Stimulated activated CD4-positive, alpha-beta T cell treated with anti-CD3 and anti-CD28 coated beads, TNF-alpha, amount 100 ng/mL, for 1 hour (primary cell): ENCODE measurements around the gene RAD50.
"Not testable (repeated sequence)": the region's sequence is repeated elsewhere in the genome, so short reads cannot be mapped to it uniquely, and the experiment has no call there.

ENCODE experiments used
- DNase-seq, 3 donors: peaks; one replicate each; pipeline ENCODE4 v3.0.0-alpha.2; 2020; ENCODE audit warnings: low read depth in 3 of 3, low spot score in 1 of 3

RAD50 gene

GRCh38 chr5:132629230-132629944 is 72.6 kb downstream of the RAD50 start:
- DNase-seq = no peak

GRCh38 chr5:132633587-132633986 is 76.8 kb downstream of the RAD50 start:
- DNase-seq = not testable (repeated sequence)

DNA sequence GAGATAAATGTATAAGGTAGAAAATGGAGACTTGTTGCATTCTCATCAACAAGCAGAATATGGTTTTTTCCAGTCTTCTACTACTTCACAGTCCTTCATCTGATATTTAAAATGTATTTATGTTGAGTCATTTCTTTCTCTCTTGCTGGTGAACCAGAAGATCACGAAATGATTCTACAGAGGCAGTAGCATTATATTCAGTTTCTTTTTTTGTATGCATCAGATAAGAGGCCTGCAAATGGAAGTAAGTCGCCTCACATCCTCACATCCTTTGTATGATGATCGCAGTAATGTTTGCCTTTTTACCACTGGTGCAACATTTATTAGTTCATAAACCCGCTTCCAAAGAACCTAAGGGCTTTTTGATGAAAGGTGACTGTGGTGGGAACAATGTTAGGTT is 79.1 kb downstream of the RAD50 start:
- no peak for DNase-seq

GRCh38 chr5:132637241-132637640 is 80.5 kb downstream of the RAD50 start:
- DNase-seq = no peak

DNA sequence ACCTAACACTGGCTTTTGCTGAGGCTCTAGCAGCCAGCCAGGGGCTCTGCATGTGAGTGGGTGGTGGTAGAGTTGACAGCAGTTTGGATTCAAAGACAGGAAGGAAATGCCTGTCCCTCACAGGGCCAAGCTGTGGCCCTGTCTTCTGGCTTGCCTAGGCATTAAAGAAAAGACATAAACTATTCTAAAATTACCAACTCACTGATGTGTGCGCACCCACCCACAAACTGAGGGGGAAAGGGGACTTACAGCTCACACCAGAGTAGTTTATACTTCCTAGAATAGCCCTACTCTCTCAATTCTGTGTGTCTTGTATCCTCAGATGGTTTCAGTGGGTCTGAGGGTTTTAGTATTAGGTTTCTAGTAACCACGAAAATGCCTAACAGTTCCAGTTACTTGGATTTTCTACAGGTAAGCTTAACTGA is 82.9 kb downstream of the RAD50 start:
- DNase-seq = no peak

DNA sequence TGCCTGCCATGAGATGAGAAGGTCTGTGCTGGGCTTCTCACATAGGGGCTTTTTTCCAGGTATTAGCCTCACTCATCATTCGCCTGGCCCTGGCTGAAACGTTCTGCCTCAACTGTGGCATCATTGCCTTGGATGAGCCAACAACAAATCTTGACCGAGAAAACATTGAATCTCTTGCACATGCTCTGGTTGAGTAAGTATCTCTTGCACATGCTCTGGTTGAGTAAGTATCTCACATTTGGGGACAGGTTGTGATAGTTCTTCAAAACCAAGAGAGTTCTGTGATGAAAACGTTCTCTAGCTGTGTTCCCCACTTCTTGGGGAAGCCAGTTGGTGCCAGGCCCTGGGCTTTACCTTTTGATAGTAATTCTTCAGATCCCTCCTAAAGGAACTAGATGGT is 83.8 kb downstream of the RAD50 start:
- DNase-seq = no peak

DNA sequence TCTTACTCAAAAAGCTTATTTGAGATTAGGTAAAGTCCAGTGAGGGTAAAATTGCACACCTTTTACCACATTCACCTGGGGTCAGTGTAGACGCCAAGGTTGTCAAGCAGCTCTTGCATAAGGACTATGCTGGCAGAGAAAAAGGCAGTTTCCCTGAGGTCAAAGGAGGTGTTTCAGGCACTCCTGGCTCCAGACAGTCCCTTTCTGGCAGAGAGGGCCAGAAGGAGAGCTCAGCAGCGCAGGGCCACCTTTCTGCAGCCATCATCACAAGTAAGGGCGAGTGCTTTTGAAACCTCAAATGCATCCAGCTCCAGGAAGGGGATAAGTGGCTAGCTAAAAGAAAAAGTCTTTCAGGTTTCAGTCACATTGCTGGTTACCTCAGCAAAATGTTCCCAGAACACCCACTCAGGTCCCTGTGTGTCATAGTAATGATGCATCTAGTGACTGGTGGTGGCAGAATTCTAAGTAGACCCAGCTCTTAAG is 84.5 kb downstream of the RAD50 start:
- DNase-seq = no peak

DNA sequence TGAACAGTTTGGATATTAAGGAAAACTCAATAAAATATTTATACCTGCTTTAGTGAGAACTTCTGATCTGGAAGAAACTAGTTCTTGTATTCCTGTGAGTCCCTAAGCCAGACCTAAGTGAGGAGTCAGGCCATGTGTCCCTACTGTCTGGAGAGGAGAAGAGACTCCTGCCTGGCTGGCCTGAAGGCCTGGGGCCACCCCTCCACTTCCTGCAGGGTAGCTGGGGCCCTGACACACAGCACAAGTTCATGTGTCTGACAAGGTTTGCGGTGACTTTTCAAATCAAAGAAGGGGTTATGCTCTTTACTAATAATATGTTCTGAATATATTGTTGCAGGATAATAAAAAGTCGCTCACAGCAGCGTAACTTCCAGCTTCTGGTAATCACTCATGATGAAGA is 85.1 kb downstream of the RAD50 start:
- DNase-seq = no peak

DNA sequence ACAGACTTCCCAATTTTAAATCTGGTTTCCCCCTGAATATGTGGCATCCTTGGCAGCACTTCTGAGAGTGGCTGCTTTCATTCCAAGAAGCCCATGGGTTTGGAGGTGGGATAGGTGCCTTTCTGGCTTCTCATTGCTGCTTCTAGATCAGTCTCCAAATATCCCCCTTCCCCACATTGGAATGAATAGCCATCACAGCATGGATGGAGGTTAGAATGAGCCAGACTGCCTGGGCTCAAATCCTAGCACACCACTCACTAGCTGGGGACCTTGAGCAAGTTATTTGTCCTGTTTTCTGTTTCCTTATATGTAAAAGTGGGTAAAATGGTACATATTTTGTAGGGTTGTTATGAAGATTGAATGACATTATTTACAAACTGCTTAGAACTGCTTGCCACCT is 87.4 kb downstream of the RAD50 start:
- DNase-seq = no peak

DNA sequence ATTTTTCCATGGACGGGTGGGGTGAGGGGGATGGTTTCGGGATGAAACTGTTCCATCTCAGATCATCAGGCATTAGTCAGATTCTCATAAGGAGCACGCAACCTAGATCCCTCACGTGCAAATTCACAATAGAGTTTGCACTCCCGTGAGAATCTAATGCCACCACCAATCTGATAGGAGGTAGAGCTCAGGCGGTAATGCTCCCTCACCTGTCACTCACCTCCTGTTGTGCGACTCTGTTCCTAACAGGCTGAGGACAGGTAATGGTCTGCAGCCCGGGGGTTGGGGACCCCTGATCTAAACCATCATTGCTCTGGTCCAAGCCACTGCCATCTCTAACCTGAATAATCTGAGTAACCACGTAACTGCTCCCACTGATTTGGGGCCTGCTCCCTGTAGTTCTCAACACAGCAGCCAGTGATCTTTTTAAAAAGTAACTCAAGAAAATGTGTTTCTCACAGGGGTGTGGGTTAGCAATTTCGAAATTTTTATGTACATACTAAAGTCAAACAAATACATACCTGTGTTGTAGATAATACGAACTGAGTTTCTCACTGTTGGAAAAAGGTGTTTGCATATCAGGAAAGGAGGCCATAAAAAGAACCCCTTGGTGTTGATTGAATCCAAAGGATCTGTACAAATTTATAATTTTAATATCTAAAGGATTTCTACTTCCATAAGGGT is 89.9 kb downstream of the RAD50 start:
- no peak for DNase-seq

DNA sequence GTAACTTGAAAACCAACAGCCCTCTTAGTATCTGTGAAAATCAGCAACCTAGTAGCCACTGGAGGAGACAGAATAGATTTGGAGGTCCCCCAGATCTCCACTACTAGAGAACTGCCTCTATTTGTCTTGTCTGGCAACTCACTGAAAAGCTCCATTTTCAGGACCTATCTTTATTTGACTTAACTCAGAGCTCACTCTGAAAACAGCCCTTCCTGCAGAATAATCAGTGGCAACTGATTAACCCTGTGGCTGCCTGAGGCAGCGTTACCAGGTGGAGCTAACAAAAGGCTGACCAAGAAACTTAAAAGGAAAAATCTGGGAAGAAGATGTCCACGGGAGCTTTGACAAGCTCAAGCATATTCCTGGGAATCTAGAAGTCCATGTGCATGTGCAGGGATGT is 90.7 kb downstream of the RAD50 start:
- no peak for DNase-seq

- DNase-seq = no peak
These were observed 91.6 kb downstream of the RAD50 start for GRCh38 chr5:132648355-132648754.

DNA sequence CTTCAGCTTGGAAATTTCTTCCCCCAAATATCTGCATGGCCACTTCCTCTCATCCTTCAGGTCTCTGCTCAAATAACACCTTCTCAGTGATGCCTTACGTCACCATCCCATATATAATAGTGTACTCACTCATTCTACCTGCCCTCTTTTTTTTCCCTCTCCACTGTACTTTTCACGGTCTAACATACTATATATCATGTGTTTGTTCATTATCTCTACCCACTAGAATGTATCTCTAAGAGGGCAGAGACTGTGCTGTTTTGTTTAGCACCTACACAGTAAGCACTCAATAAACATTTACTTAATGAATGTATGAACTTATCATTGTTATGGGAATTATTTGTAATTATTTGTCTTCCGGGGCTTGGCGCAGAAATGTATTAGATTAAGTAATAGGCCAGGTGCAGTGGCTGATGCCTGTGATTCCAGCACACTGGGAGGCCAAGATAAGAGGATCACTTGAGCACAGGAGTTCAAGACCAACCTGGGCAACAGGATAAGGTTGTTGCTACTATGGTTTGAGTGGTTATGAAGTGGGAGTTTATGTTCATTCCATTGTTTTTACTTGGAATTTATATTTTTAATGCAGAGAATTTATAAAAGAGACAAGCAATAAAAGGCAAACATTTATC is 95.2 kb downstream of the RAD50 start:
- no peak for DNase-seq

GRCh38 chr5:132653716-132654115 is 96.9 kb downstream of the RAD50 start:
- DNase-seq = no peak

- DNase-seq = peak in 1 of 3 donors; percentile 26
These were observed 99.3 kb downstream of the RAD50 start for GRCh38 chr5:132655821-132656773.

DNA sequence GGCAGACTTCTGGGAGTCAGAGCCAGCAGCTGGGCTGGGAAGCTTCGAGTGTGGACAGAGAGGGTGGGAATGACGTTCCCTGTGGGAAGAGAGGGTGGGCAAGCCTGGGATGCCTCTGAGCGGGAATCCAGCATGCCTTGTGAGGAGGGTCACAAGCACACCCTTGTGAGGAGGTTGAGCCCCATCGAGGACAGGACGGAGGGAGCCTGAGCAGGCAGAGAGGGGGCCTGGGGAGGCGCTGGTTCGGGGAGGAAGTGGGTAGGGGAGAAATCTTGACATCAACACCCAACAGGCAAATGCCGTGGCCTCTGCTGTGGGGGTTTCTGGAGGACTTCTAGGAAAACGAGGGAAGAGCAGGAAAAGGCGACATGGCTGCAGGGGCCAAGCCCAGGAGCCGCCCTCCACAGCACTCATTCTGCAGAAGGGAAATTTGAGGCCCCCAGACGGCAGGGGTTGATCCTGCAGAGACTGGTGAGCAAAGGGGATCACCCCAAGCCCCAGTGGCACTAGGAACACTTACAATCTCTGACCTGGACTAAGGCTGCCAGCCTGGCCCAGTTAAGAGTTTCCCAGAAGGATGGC is 100.1 kb downstream of the RAD50 start:
- no peak for DNase-seq

DNA sequence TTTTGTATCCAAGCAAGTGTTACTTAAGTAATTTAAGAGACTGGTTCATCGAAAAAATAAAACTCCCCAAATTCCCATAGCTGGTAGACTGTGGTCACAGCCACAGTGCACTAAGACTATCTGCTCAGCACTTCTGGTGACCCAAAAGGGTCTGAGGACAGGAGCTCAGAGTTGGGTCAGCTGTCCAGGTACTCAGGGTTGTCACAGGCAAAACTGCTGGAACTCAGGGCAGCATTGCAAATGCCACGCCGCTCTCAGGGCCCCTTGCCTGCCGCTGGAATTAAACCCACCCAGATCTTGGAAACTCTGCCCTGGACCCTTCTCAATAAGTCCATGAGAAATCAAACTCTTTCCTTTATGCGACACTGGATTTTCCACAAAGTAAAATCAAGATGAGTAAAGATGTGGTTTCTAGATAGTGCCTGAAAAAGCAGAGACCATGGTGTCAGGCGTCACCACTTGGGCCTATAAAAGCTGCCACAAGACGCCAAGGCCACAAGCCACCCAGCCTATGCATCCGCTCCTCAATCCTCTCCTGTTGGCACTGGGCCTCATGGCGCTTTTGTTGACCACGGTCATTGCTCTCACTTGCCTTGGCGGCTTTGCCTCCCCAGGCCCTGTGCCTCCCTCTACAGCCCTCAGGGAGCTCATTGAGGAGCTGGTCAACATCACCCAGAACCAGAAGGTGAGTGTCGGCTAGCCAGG is 101.1 kb downstream of the RAD50 start, which contains the start of gene IL13:
Gene IL13, plus strand, starts transcription at position 498 of the 705 bp plus-strand sequence. Its CDS starts 14 bp downstream, at position 512.
- DNase-seq = no peak

- no peak for DNase-seq
These were observed 101.9 kb downstream of the RAD50 start for GRCh38 chr5:132658381-132659302.
